ENCODE results near the gene KIF12. TPM values are rescaled to one million over a fixed set of nuclear protein-coding genes. Genes with fewer than 3 reads are reported as not detected.

The KIF12 gene
- total RNA-seq, 2 experiments from 2014 or later = not detected

GRCh38 chr9:114050226-114050568 lies 48.9 kb downstream of the KIF12 start:
- ChIA-PET CTCF (no interaction called here), POLR2A (no interaction called here)
- Mint-ChIP-seq H3K27me3 (no peaks in the 10 kb centered on the region), H3K36me3 (ENCODE audit: low read depth) (no peaks in the 10 kb centered on the region), H3K4me1 (ENCODE audit: low read depth) (no peaks in the 10 kb centered on the region), H3K9me3 (no peaks in the 10 kb centered on the region), H3K27ac (no peak overlapping the region), H3K4me3 (no peak overlapping the region)
- intact Hi-C loops (cut with DNase I, micrococcal nuclease) = no loop called here
- H3K36me3 ChIP-seq (ENCODE audit: insufficient read depth, low read length) = no peaks in the 10 kb centered on the region
- H3K27me3 ChIP-seq (ENCODE audit: control insufficient read depth in 1 of 2, insufficient read depth in 2 of 2, low read length in 2 of 2) = peaks cover 0 to 6% of the 10 kb centered on the region in 2 experiments
- ATAC-seq (ENCODE audit: poor library complexity) (no peak), DNase-seq (no peak)
- H3K4me1 ChIP-seq (ENCODE audit: insufficient read depth, low read length) = no peaks in the 10 kb centered on the region
- no peak overlapping the region for H3K27ac ChIP-seq (ENCODE audit: low read depth in 1 of 2, low read length in 2 of 2)
- TF ChIP-seq CTCF (IDR thresholded peaks at IDR 0.05) = no peak
- H3K4me3 ChIP-seq (ENCODE audit: low read length) = no peak overlapping the region
- peaks cover 0 to 4% of the 10 kb centered on the region in 2 experiments for H3K9me3 ChIP-seq (ENCODE audit: control insufficient read depth in 1 of 2, insufficient read depth in 1 of 2, low read length in 2 of 2)

DNA sequence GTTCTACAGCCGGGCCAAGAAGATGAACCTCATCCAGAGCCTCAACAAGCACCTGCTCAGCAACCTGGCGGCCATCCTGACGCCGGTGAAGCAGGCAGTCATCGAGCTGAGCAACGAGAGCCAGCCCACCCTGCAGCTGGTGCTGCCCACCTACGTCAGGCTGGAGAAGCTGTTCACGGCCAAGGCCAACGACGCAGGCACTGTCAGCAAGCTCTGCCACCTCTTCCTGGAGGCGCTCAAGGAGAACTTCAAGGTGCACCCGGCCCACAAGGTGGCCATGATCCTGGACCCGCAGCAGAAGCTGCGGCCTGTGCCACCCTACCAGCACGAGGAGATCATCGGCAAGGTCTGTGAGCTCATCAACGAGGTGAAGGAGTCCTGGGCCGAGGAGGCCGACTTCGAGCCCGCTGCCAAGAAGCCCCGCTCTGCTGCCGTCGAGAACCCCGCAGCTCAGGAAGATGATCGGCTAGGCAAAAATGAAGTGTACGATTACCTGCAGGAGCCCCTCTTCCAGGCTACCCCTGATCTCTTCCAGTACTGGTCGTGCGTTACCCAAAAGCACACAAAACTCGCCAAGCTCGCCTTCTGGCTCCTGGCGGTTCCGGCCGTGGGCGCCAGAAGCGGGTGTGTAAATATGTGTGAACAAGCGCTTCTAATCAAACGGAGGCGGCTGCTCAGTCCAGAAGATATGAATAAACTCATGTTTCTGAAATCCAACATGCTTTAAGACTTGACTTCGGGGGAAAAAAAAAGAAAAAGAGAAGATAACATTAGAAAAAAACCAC lies 49.5 kb downstream of the KIF12 start:
- POLR2A ChIA-PET = no interaction called here
- Histone ChIP-seq H3K36me3 (ENCODE audit: insufficient read depth, low read length) (no peaks in the 10 kb centered on the region), H3K27me3 (ENCODE audit: control insufficient read depth in 1 of 2, insufficient read depth in 2 of 2, low read length in 2 of 2) (peaks cover 0 to 6% of the 10 kb centered on the region in 2 experiments), H3K9me3 (ENCODE audit: control insufficient read depth in 1 of 2, insufficient read depth in 1 of 2, low read length in 2 of 2) (peaks cover 0 to 4% of the 10 kb centered on the region in 2 experiments), H3K4me1 (ENCODE audit: insufficient read depth, low read length) (no peaks in the 10 kb centered on the region), H3K4me3 (ENCODE audit: low read length) (no peak overlapping the region), H3K27ac (ENCODE audit: low read depth in 1 of 2, low read length in 2 of 2) (no peak overlapping the region)
- Mint-ChIP-seq H3K4me3 (no peak overlapping the region), H3K9me3 (no peaks in the 10 kb centered on the region), H3K4me1 (ENCODE audit: low read depth) (no peaks in the 10 kb centered on the region), H3K36me3 (ENCODE audit: low read depth) (no peaks in the 10 kb centered on the region), H3K27me3 (no peaks in the 10 kb centered on the region), H3K27ac (no peak overlapping the region)
- intact Hi-C loops (cut with DNase I, micrococcal nuclease) = no loop called here
- DNase-seq (no peak), ATAC-seq (ENCODE audit: poor library complexity) (no peak)
- CTCF ChIA-PET = no interaction called here
- no peak for TF ChIP-seq CTCF (IDR thresholded peaks at IDR 0.05)

DNA sequence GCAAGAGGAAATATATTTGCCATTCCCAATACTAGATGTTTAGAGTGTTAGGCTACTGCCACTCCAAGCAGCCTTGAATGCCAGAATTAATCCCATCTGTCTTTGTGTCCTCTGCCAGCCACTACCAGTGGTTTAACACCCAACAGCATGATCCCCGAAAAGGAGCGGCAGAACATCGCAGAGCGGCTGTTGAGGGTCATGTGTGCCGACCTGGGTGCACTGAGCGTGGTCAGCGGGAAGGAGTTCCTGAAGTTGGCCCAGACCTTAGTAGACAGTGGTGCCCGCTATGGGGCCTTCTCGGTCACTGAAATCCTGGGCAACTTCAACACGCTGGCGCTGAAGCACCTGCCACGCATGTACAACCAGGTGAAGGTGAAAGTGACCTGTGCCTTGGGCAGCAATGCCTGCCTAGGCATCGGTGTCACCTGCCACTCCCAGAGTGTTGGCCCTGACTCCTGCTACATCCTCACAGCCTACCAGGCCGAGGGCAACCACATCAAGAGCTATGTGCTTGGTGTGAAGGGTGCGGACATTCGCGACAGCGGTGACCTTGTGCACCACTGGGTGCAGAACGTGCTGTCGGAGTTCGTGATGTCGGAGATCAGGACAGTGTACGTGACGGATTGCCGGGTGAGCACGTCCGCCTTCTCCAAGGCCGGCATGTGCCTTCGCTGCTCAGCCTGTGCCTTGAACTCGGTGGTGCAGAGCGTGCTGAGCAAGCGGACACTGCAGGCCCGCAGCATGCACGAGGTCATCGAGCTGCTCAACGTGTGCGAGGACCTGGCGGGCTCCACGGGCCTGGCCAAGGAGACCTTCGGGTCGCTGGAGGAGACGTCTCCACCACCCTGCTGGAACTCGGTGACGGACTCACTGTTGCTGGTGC lies 50.3 kb downstream of the KIF12 start:
- H3K36me3 ChIP-seq (ENCODE audit: insufficient read depth, low read length) = no peaks in the 10 kb centered on the region
- TF ChIP-seq CTCF (IDR thresholded peaks at IDR 0.05) = no peak
- no peak overlapping the region for H3K4me3 ChIP-seq (ENCODE audit: low read length)
- CTCF ChIA-PET = no interaction called here
- POLR2A ChIA-PET = no interaction called here
- Mint-ChIP-seq H3K36me3 (ENCODE audit: low read depth) (no peaks in the 10 kb centered on the region), H3K9me3 (no peaks in the 10 kb centered on the region), H3K27me3 (no peaks in the 10 kb centered on the region), H3K4me1 (ENCODE audit: low read depth) (no peaks in the 10 kb centered on the region), H3K27ac (no peak overlapping the region), H3K4me3 (no peak overlapping the region)
- peaks cover 0 to 6% of the 10 kb centered on the region in 2 experiments for H3K27me3 ChIP-seq (ENCODE audit: control insufficient read depth in 1 of 2, insufficient read depth in 2 of 2, low read length in 2 of 2)
- intact Hi-C loops (cut with DNase I, micrococcal nuclease) = no loop called here
- no peaks in the 10 kb centered on the region for H3K4me1 ChIP-seq (ENCODE audit: insufficient read depth, low read length)
- H3K9me3 ChIP-seq (ENCODE audit: control insufficient read depth in 1 of 2, insufficient read depth in 1 of 2, low read length in 2 of 2) = peaks cover 0 to 4% of the 10 kb centered on the region in 2 experiments
- no peak overlapping the region for H3K27ac ChIP-seq (ENCODE audit: low read depth in 1 of 2, low read length in 2 of 2)
- ATAC-seq (ENCODE audit: poor library complexity) (no peak), DNase-seq (no peak)
